HG03196 (cell line): ENCODE measurements around the gene GRID2.

Experiments used
- ATAC-seq: cut with Tn5 transposase; IDR thresholded peaks from one replicate; pipeline ENCODE4 v1.9.1; 2021; ENCODE audit not compliant: unreplicated experiment

Gene GRID2

GRCh38 chr4:93384241-93384640, 1080.5 kb downstream of the GRID2 start:
- ATAC-seq = no peak

- no peak for ATAC-seq
Observed at GRCh38 chr4:93384887-93385286, 1081.1 kb downstream of the GRID2 start.

GRCh38 chr4:93394545-93395081, 1090.8 kb downstream of the GRID2 start:
- ATAC-seq = no peak

GRCh38 chr4:93396272-93396671, 1092.5 kb downstream of the GRID2 start:
- no peak for ATAC-seq

GRCh38 chr4:93403571-93403970, 1099.8 kb downstream of the GRID2 start:
- no peak for ATAC-seq

GRCh38 chr4:93407493-93408275, 1103.9 kb downstream of the GRID2 start:
- ATAC-seq = no peak

GRCh38 chr4:93409035-93409434, 1105.3 kb downstream of the GRID2 start:
- ATAC-seq = no peak

GRCh38 chr4:93414041-93414550, 1110.3 kb downstream of the GRID2 start:
- no peak for ATAC-seq

- no peak for ATAC-seq
Observed at GRCh38 chr4:93416344-93417128, 1112.8 kb downstream of the GRID2 start.

- ATAC-seq = no peak
Observed at GRCh38 chr4:93431371-93431770, 1127.6 kb downstream of the GRID2 start.

GRCh38 chr4:93433840-93434239, 1130.1 kb downstream of the GRID2 start:
- no peak for ATAC-seq

GRCh38 chr4:93436000-93436626, 1132.3 kb downstream of the GRID2 start:
- ATAC-seq = no peak

GRCh38 chr4:93437991-93438390, 1134.2 kb downstream of the GRID2 start:
- ATAC-seq = no peak

- no peak for ATAC-seq
Observed at GRCh38 chr4:93444860-93445259, 1141.1 kb downstream of the GRID2 start.

GRCh38 chr4:93446038-93446437, 1142.3 kb downstream of the GRID2 start:
- ATAC-seq = no peak

GRCh38 chr4:93448691-93449293, 1145.0 kb downstream of the GRID2 start:
- ATAC-seq = no peak

GRCh38 chr4:93451954-93452353, 1148.2 kb downstream of the GRID2 start:
- ATAC-seq = no peak

GRCh38 chr4:93461541-93461940, 1157.8 kb downstream of the GRID2 start:
- no peak for ATAC-seq

GRCh38 chr4:93466446-93466845, 1162.7 kb downstream of the GRID2 start:
- no peak for ATAC-seq

- no peak for ATAC-seq
Observed at GRCh38 chr4:93467484-93468155, 1163.9 kb downstream of the GRID2 start.
